ENCODE data around the gene PREX1.

PREX1 gene

GRCh38 chr20:48681201-48681872 lies 146.5 kb downstream of the PREX1 start:
- no peak for TF ChIP-seq ZNF274 (IDR thresholded peaks at IDR 0.05; ENCODE audit: low read depth, low read length)
- no peak overlapping the region for H3K4me3 ChIP-seq (ENCODE audit: low read length)

- no peak overlapping the region for H3K4me3 ChIP-seq (ENCODE audit: low read length)
- no peak for TF ChIP-seq ZNF274 (IDR thresholded peaks at IDR 0.05; ENCODE audit: low read depth, low read length)
These were observed 147.1 kb downstream of the PREX1 start for GRCh38 chr20:48680650-48681049.

GRCh38 chr20:48679599-48679998 lies 148.2 kb downstream of the PREX1 start:
- no peak for TF ChIP-seq ZNF274 (IDR thresholded peaks at IDR 0.05; ENCODE audit: low read depth, low read length)
- H3K4me3 ChIP-seq (ENCODE audit: low read length) = no peak overlapping the region

- H3K4me3 ChIP-seq (ENCODE audit: low read length) = no peak overlapping the region
- no peak for TF ChIP-seq ZNF274 (IDR thresholded peaks at IDR 0.05; ENCODE audit: low read depth, low read length)
These were observed 148.8 kb downstream of the PREX1 start for GRCh38 chr20:48679011-48679410.

- H3K4me3 ChIP-seq (ENCODE audit: low read length) = no peak overlapping the region
- TF ChIP-seq ZNF274 (IDR thresholded peaks at IDR 0.05; ENCODE audit: low read depth, low read length) = no peak
These were observed 149.4 kb downstream of the PREX1 start for GRCh38 chr20:48678421-48678820.

- no peak for TF ChIP-seq ZNF274 (IDR thresholded peaks at IDR 0.05; ENCODE audit: low read depth, low read length)
These were observed 150.9 kb downstream of the PREX1 start for GRCh38 chr20:48676795-48677460.

GRCh38 chr20:48676125-48676524 lies 151.7 kb downstream of the PREX1 start:
- no peak for TF ChIP-seq ZNF274 (IDR thresholded peaks at IDR 0.05; ENCODE audit: low read depth, low read length)
- H3K4me3 ChIP-seq (ENCODE audit: low read length) = no peak overlapping the region

More at GRCh38 chr20:48676795-48677460, 150.9 kb downstream of the PREX1 start:
- H3K4me3 ChIP-seq (ENCODE audit: low read length) = no peak overlapping the region

GRCh38 chr20:48674461-48674860 lies 153.3 kb downstream of the PREX1 start:
- no peak overlapping the region for H3K4me3 ChIP-seq (ENCODE audit: low read length)
- no peak for TF ChIP-seq ZNF274 (IDR thresholded peaks at IDR 0.05; ENCODE audit: low read depth, low read length)

- H3K4me3 ChIP-seq (ENCODE audit: low read length) = no peak overlapping the region
- no peak for TF ChIP-seq ZNF274 (IDR thresholded peaks at IDR 0.05; ENCODE audit: low read depth, low read length)
These were observed 154.3 kb downstream of the PREX1 start for GRCh38 chr20:48673507-48673906.

- H3K4me3 ChIP-seq (ENCODE audit: low read length) = no peak overlapping the region
- no peak for TF ChIP-seq ZNF274 (IDR thresholded peaks at IDR 0.05; ENCODE audit: low read depth, low read length)
These were observed 155.5 kb downstream of the PREX1 start for GRCh38 chr20:48672324-48672723.

GRCh38 chr20:48671141-48671540 lies 156.7 kb downstream of the PREX1 start:
- TF ChIP-seq ZNF274 (IDR thresholded peaks at IDR 0.05; ENCODE audit: low read depth, low read length) = no peak
- no peak overlapping the region for H3K4me3 ChIP-seq (ENCODE audit: low read length)

- TF ChIP-seq ZNF274 (IDR thresholded peaks at IDR 0.05; ENCODE audit: low read depth, low read length) = no peak
These were observed 157.7 kb downstream of the PREX1 start for GRCh38 chr20:48669946-48670605.

GRCh38 chr20:48668451-48668946 lies 159.3 kb downstream of the PREX1 start:
- TF ChIP-seq ZNF274 (IDR thresholded peaks at IDR 0.05; ENCODE audit: low read depth, low read length) = no peak
- H3K4me3 ChIP-seq (ENCODE audit: low read length) = no peak overlapping the region

More at GRCh38 chr20:48669946-48670605, 157.7 kb downstream of the PREX1 start:
- H3K4me3 ChIP-seq (ENCODE audit: low read length) = no peak overlapping the region

- no peak for TF ChIP-seq ZNF274 (IDR thresholded peaks at IDR 0.05; ENCODE audit: low read depth, low read length)
- H3K4me3 ChIP-seq (ENCODE audit: low read length) = no peak overlapping the region
These were observed 159.8 kb downstream of the PREX1 start for GRCh38 chr20:48667889-48668413.

All from GM08714 (cell line).